Measurements from ENCODE around the gene MRPL37.

DNA sequence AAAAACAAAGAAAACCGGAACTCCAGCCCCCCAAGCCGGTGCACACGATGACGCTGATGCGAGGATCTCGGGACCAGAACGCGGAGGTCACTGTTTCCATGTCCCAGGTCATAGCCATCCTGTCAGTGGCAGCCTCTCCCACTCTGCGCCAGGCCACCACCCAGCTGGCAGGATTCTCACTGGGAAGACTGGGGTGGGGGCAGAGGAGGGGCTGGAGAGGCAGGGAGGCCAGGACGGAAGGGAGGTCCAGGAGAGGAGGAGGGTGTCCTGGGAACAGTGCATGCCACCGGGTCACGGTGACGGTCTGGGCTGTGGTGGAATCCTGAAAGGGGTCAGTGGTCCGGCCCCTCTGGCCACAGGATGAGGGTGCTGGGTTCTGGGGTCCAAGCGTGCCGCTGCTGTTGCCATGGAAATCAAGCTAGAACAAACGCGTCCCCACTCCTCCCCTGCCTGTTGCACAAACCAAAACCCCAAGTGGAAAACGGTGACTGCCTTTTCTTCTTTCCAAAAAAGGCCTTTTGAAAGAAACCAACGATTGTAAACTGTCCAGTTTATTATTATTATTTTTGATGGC, 26.1 kb downstream of the MRPL37 start:
- no peak for TF ChIP-seq CTCF (conservative IDR thresholded peaks at IDR 0.05 in 1 of 2, IDR thresholded peaks at IDR 0.05 in 1 of 2; ENCODE audit: extremely low read depth in 1 of 2, insufficient read depth in 1 of 2, low read depth in 1 of 2, low read length in 2 of 2)
- no peak for TF ChIP-seq EZH2 (IDR thresholded peaks at IDR 0.05; ENCODE audit: borderline replicate concordance, low read length)

All from mammary epithelial cell (primary cell).